Stimulated activated CD4-positive, alpha-beta T cell treated with anti-CD3 and anti-CD28 coated beads, Interleukin-15, amount 100 ng/mL, for 48 hours (primary cell): ENCODE measurements around the gene ZMIZ1.

Source experiments
- DNase-seq, 2 donors: peaks; one replicate each; pipeline ENCODE4 v3.0.0-alpha.2; 2020; ENCODE audit warnings: low read depth in 2 of 2

Gene ZMIZ1

DNA sequence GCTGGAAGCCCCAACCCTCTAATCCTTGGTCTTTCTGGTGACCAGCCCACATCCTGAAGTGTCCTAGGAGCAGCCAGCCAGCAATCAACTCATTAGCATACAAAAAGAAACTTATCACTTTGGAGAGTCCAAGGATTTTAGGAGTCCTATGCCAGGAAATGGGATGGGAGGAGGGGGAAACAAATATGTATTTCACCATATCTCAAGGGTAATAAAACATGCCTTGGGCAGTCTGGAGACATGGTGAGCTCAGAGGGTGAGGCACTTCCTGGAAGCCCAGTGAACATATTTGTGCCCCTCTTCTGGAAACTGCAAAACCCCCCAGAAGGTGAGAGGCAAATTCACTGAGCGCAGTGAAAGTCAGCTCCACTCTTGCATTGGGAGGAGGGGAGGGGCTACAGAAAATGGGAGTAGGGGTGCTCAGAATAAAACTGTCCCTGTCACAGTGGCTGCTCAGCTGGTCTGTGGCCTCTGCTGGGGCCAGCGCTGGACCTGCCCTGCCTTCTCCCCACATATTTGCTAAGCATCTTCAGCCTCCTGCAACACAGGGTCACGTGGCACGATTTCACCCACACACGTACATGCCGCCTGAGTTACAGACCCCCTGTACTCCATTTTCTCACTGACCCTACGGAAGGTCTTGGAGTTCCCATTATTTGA lies 17.7 kb upstream of the ZMIZ1 start:
- no peak for DNase-seq

DNA sequence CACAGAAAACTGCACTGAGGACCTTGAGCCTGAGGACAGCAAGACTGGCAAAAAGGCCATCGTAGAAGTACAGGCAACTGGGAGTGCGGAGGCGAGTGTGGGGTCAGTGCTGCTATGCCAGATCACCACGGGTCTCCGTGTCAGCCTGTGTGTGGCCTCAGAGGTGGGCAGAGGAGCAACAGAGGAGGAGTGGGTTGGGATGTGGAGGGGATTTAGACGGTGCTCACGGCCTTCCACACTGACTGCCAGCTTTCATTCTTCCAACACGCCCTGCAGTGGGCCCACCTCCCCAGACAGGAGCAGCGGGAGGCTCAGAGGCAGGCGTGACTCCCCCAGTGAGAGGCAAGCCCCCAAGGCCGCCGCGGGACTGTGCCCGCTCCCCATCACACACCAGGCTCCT lies 17.0 kb upstream of the ZMIZ1 start:
- DNase-seq = no peak

DNA sequence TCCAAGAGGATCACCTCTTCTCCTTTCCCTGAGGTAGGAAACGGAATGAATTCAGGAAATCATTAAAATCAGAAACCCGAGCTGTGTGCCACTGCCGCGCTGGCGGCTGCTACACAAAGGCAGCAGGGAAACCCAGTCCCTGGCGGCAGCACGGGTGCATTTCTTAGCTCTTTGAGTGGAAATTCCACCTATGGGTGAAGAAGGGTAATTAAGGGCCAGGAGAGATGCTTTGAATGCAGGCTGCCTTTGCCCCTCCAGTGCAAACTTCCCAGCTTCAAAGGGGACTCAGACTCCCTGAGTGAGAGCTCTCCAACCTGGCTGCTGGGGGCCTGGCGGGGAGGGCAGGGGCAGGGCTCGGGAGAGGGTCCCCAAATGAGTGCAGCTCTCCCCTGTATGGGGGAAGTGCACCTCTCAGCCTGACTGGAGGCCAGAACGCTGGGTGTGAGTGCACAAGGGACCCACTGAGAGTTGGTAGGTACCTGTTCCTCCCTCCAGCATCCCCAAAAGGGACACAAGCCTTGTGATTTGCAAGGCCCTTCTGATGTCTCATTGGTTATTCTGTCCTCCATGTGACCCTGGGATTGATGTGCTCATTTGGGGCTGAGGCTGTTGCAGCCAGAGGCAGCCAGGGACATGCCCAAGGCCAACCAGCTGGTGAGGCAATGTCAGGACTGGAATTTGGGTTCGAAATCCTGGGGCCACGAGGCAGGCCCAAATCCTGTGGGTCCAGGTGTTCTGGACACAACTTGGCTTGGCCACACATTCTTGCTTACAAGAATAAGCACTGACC lies 16.3 kb upstream of the ZMIZ1 start:
- no peak for DNase-seq

DNA sequence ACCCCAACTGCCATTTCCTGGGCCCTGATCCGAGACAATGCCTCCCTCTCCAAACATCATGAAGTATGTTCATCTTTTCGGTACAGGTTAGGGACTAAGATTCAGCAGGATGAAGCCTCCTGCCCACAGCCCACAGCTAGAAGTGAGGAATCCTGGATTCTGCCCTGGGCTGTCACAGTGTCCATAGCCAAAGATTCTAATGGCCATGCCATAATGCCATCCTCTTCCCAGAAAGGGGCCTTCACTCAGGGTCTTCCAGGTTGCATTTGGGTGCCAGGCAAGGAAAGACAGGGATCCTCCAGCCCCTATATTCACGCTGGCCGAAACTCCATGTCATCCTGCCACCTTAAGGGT lies 15.7 kb upstream of the ZMIZ1 start:
- DNase-seq = no peak

DNA sequence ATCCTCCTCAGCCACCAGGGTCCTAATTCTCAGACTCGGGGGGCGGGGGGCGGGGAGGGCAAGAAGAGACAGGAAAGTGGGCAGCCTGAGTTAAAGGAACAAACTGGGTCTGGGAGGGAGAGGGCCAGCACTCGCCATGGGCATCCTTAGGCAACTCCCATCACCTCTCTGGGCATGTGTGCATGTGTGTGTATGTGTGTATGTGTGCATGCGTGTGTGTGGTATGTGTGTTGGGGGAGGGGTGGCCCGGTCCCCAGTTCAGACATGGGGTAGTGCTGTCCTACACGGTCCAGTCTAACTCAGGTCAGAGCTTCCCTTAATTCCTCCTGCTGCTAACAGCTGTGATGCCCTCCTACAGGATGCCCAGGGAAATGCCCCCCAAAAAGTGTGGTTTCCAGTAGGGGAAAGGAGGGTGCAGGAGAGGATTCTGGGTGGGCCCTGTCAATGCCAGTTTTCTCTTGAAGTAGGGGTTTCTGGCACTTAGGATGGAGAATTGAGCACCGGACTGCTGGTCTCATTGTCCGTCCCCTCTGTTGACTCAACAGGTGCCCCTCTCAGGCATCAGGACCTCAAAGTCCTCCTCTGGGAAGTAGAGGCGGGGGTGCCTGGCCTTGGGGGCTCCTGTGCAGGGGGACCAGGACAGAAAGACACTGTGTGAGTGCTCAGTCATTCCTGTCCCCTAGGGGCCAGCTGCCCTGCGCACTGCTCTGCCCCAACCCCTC lies 15.1 kb upstream of the ZMIZ1 start:
- no peak for DNase-seq

DNA sequence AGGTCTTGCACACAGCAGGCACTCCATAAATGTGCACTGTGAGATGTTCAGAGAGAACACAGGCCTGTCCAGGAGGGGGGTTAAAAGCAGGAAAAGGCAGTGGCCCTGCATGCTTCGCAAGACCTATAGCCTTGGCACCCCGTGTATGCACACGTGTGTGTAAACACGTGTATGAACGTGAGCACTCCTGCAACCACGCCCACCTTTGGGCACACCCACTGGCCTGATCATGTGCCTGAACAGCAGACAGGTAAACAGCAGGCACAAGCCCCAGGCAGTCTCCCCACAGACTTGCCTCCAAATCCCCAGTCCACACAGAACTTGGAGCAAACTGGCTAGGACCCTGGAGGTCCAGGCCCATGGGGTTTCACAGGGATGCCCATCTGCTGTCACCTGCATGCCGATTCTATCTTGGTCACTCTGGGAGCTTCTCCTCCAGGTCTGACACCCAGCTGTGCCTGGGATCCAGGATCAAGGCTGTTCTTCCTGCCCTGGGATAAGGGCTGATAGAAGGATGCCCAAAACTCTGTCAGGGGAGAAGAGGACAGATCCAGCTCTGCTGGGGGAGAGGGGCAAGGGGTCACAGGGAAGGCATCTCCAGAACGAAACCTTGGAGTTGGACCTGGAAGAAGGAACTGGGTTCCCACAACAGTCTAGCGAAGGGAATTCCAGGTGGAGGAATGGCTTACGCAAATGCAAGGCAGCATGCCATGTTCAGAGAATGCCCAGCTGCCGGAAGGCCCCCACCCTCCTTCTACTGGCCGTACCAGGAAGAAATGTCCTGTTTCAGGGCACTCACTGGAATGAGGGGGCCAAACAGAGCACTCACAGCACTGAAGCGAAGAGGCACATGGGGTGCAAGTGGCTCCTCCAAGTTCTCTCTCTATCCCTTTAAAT lies 14.3 kb upstream of the ZMIZ1 start:
- no peak for DNase-seq

DNA sequence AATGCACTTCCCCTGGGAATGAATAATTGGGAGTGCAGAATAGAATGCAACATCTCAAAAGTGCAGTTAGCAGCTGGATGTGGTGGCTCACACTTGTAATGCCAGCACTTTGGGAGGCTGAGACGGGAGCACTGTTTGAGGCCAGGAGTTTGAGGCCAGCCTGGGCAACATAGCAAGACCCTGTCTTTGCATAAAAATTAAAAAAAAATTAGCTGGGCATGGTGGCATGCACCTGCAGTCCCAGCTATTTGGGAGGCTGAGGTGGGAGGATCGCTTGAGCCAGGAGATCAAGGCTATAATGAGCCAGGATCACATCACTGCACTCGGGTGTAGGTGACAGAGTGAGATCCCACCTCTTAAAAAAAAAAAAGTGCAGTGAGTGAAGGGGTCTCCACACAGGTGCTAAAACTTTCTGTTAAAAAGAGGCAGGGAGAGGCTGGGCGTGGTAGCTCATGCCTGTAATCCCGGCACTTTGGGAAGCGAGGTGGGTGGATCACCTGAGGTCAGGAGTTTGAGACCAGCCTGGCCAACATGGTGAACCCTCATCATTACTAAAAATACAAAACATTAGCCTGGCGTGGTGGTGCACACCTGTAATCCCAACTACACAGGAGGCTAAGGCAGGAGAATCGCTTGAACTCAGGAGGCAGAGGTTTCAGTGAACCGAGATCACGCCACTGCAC lies 13.5 kb upstream of the ZMIZ1 start:
- no peak for DNase-seq

DNA sequence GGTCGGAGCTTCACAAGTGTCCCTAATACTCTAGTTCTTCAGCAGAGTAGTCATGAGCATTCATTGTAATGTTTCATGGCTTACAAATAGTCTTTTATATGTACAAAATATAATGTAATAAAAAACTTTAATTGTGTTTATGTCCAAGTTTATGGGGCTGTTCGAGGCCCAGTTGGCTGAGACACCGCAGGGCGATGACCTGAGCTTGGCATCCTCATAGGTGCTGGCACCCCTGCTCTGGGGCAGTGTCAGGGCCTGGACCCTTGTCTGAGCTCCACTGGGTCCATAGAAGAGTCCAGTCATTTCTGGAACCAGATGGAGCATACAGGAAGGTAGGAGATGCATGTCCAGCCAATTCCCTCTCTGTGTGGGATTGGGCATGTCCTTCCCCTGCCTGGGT lies 12.9 kb upstream of the ZMIZ1 start:
- no peak for DNase-seq

DNA sequence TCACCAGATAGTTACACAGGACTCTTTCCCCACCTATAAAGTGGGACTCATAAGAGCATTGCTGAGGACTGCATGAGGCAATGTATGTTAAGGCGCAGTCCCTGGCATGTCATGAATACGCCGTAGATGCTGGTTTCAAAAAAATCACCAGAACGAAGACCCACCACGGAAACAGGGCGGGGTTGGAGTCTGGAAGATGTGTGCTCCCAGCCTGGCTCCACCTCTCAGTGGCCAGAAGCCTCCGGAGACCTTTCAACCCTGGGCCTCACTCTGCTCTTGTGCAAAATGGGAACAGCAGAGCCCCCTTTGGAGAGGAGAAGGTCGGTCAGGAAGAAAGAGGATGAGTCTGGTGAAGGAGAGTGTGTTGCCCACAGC lies 12.4 kb upstream of the ZMIZ1 start:
- DNase-seq = no peak

DNA sequence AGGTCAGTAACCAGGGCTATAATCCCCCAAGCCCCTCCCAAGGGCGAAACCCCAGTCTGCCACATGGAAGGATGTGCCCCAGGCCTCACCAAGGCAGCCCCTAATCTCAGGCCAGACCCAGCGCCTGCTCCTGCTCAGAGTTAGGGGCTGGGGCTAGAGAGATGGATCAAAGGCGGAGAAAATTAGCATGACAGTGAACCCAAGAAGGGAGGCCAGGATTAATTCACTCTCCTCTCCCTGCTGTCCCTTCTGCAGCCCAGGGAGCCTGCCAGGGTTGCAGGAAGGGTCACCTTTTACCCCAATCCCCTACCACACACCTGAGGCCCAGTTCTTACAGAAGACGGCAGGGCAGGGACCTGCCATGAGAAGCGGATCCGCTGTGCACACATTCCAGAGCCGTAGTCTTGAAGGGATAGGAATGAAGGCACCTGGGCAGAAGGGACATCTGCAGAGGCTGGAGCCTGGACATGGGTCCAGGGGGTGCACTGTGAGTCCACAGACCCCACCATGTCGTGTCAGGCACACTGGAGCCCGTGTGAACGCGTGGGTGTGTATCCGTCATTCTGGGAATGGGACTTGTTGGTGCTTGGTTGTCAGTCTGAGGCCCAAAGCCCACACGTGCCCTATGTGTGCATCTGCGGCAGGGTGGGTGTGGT lies 11.9 kb upstream of the ZMIZ1 start:
- DNase-seq = no peak

DNA sequence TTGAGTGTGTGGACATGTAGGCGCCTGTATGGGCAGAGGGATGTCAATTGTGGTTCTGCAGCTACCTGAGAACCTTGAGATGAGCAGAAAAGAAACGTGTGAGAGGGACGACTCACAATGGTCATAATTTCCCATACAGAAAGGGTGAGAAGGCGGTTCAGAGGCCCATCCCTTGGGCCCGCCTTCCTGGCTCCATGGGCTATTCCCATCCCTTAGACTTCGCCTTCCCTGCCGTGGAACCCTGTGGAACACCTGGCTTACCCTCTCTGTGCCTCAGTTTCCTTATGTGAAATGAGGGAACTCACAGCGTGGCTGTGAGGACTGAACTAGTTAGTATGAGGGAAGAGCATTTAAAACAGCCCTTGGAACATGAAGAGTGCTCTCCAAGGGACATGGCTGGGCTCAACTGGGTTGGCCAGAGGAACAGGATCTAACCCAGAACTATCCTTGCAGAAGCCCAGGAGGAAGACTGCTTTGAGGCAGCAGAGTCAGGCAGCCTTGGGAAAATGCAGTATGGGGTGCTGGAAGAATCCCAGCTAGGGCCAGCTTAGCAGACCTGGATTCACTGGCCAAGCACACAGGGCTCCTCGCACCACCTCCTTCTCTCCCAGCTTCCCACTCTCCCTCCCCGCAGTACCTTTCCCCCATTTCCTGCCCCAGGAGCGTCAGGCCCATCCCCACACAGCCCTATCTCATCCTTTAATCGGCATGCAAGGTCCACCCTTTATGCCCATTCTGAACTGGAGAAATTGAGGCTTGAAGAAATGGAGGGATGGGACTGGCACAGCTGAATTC lies 11.1 kb upstream of the ZMIZ1 start:
- no peak for DNase-seq

DNA sequence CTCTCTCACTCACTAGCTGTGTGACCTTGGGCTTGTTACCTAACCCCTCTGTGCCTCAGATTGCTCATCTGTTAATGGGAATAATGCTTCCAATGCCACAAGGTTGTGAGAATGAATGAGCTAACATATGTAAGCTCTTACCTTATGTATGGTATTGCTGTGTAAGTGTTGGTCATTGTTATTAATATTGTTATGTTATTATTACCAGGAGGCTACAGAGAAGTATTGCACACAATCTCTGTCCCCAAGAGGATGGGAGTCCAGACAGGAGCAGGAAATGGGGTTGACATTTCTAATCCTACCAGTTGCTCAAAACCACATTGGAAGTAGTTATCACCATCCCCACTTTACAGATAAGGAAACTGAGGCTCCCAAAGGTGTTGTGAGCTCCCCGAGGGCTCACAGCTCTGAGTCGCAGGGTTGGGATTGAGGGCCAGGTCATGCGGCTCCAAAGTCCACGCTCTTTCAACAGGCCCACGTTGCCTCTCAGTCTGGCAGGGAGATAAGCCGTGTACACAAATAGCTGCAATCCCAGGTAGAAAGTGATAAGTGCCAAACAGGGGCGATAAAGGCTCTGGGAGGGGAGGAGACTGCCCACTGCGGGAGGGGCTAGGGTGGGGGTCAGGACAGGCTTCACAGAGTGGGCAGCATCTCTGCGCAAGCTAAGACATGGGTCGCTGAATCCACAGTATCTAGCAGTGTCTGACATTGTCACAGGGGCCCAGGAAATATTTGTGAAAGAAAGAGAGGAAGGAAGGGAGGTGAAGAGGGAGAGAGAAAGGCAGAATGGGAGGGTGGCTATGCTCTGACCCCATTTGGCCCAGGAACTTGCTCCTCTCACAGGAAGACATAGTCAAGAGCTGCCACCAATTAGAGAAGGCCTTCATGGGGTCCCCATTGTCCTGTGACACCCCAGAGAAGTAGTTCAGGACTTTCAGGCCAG lies 9.6 kb upstream of the ZMIZ1 start:
- DNase-seq = no peak

DNA sequence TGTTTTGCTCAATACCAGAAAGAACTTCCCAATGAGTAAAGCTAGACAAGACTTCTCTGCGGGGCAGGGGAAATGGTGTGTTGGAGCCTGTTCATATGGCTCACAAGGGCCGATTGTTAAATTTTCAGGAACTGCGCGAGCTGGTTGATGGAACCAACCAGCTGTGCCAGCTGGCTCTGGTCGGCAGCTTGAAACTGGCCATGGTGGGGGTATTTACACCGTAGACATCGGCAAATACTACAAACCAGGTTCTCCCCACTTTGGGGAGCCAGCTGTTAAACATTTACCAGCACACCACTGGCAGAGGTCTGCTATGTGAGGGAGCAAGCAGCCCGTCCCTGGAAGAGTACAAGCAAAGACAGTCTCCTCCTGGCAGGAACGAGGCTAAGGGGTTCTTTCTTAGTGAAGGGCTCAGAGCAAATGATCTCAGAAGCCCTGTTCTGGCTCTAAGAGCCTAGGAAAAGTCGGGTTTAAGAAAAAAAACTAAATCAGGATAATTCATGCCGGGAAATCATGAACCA lies 8.8 kb upstream of the ZMIZ1 start:
- DNase-seq = no peak

DNA sequence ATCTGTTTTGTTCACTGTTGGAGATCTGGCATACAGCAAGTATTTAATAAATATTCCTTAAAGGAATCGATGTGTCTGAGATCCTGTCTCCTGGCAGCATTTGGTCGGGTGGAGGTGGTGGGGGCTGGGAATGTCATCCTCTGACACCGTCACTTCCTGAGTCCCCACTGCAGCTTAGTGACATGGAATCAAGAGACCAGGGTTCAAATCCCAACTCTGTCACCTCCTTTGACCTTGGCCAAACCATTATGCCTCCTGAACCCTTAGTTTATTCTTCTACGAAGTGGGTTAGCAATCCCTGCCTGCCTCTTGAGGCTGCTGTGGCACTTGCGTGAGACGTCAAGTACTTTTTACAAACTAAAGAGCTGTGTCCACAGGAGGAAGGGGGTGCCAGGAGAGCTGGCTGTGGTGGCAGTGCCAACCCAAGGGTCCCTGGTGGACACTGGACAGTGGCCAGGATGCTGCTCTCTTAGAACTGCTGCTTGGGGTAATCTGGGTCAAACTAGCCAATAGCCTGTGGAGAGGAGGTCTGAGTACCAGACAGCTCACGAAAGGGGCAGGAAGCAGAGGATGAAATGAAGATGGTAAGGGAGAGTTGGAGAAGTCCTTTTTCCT lies 8.0 kb upstream of the ZMIZ1 start:
- no peak for DNase-seq

DNA sequence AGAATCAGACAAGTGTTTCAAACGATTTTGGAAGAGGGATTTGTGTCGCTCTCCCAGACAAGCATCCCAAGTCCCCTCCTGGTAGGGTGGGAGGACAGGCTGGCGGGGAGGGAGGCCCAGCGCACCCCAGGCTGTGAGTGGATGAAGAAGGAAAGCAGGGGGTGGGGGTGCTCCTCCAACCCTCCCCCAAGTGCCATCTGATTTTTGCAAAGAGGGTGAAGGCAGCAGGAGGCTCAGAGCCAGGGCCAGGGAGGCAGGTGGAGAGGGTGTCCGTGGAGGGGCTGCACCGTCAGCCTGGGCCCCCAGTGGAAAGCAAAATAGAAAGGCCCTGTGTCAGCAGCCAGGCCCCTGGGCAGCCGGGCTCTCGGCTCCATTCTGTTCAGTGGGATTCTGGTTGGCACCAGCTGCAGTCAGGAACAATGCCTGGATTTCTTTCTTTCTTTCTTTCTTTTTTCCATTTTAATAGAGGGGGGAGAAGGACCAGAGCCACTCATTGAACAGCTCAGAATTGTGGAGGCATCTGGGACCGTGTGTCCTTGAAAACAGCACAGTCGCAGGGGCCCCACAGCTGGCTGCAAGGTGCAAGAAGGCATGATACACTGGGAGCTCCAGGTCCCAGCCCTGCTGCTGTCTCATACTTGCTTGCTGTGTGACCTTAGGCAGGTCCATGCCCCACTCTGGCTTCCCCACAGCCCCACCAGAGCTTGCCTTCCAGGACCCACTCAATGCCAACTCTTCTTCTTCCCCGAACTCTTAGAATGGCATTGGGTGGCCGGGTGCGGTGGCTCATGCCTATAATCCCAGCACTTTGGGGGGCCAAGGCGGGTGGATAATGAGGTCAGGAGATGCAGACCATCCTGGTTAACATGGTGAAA lies 7.1 kb upstream of the ZMIZ1 start:
- DNase-seq = no peak

DNA sequence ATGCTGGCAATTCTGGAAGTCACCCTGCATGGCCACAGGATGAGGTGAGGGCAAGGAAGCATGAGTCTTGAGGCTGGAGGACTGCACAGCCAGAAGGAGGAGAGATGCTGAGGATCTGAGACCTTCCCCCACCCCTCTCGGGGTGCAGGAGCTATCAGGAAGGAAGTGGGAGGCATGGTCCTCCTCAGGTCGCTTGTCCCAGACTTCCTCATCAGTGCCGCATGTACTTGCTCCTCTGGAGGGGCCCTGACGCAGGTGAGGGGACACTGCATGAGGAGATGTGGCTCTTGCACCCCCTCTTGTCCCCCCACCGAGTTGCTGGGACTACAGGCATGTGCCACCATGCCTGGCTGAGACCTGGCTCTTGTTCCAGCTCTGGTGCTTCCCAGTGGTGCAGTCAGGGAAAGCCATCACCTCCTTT lies 5.7 kb upstream of the ZMIZ1 start:
- no peak for DNase-seq
